ENCODE measurements around the gene GABRR2.

GABRR2 gene

DNA sequence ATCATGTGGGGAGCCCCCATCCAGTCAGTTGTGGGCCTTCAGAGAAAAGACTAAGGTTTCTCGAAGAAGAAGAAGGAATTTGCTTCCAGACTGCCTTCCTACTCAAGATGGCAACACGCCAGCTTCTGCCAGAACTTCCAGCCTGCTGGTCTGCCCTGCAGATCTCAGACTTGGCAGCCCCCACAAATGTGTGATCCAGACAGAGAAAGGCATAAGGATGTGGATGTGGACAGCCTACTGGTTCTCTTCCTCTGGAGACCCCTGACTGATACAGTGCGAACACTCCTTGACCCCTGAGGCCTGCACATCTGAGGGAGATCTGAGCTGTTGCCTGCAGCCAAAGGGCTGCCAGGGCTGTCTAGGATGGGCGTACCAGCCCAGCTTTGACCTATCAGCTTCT is 106.5 kb downstream of the GABRR2 start:
- no peak for DNase-seq (ENCODE audit: low read depth)

Measured in fibroblast of the conjunctiva (primary cell).